HEK293 (cell line): ENCODE measurements around the gene PALM3.

Experiments
- CTCF ChIA-PET: fragments of 350-600 bp; formaldehyde crosslinking; extraction: SDS; loops from one replicate; lab custom pipeline; 2021; ENCODE audit warnings: antibody characterized with exemption; lab: Yijun Ruan, JAX
- POLR2A ChIA-PET: fragments of 300-600 bp; formaldehyde crosslinking; extraction: SDS; loops from one replicate; lab custom pipeline; 2020; ENCODE audit warnings: antibody characterized with exemption, inconsistent platforms; lab: Yijun Ruan, JAX
- H3K27ac ChIP-seq: fragments of 200-500 bp; sonication (Bioruptor generic); 2 replicates; pipeline ENCODE4 v1.5.1; 2014; ENCODE audit warnings: low read depth, low read length, control low read depth, inconsistent platforms; ENCODE audit errors: extremely low read depth
- H3K36me3 ChIP-seq, 2 experiments: fragments of 200-500 bp in 1 of 2; sonication (Bioruptor generic) in 1 of 2; 1 replicate in 1 of 2; 2 replicates in 1 of 2; pipeline ENCODE4 v1.5.1; 2014 to 2017; ENCODE audit warnings: inconsistent platforms in 2 of 2, low read length in 2 of 2; ENCODE audit not compliant: control insufficient read depth in 2 of 2, insufficient read depth in 1 of 2
- H3K4me1 ChIP-seq: fragments of 200-500 bp; sonication (Bioruptor generic); 2 replicates; pipeline ENCODE4 v1.5.1; 2014; ENCODE audit warnings: mild to moderate bottlenecking, low read length, inconsistent platforms; ENCODE audit not compliant: control insufficient read depth, insufficient read depth
- H3K4me3 ChIP-seq: 2 replicates; pipeline ENCODE4 v1.5.1; 2011; ENCODE audit warnings: low read depth, mild to moderate bottlenecking, control low read depth, low read length, moderate library complexity
- H3K9me3 ChIP-seq: fragments of 200-500 bp; sonication (Bioruptor generic); 2 replicates; pipeline ENCODE4 v1.5.1; 2014; ENCODE audit warnings: low read depth, low read length, inconsistent platforms; ENCODE audit not compliant: control insufficient read depth, insufficient read depth
- ELK4 ChIP-seq: IDR thresholded peaks from 2 replicates; pipeline ENCODE4 v1.6.1; 2011; ENCODE audit warnings: mild to moderate bottlenecking, low read depth, low read length, borderline replicate concordance
- HOXC10 ChIP-seq: sonication (generic); formaldehyde crosslinking; IDR thresholded peaks from 2 replicates; pipeline ENCODE4 v1.8.1; 2023; ENCODE audit warnings: mild to moderate bottlenecking, missing genetic modification reagents
- PBX3 ChIP-seq: sonication (generic); formaldehyde crosslinking; IDR thresholded peaks from 2 replicates; pipeline ENCODE4 v1.8.1; 2022; ENCODE audit warnings: mild to moderate bottlenecking, moderate library complexity, missing genetic modification reagents
- PRDM1 ChIP-seq: fragments of 450-650 bp; formaldehyde crosslinking; IDR thresholded peaks from 2 replicates; pipeline ENCODE4; 2016; ENCODE audit warnings: missing biosample characterization, missing genetic modification characterization
- PRDM10 ChIP-seq: fragments of 450-650 bp; formaldehyde crosslinking; IDR thresholded peaks from 2 replicates; pipeline ENCODE4 v1.5.1; 2016; ENCODE audit warnings: missing biosample characterization, missing genetic modification characterization
- PRDM2 ChIP-seq: fragments of 450-650 bp; formaldehyde crosslinking; IDR thresholded peaks from 2 replicates; pipeline ENCODE4 v1.5.1; 2016; ENCODE audit warnings: missing biosample characterization, missing genetic modification characterization, borderline replicate concordance
- REPIN1 ChIP-seq: fragments of 450-650 bp; formaldehyde crosslinking; IDR thresholded peaks from 2 replicates; pipeline ENCODE4 v1.5.1; 2017; ENCODE audit warnings: missing biosample characterization, missing genetic modification characterization, low read depth
- SP3 ChIP-seq: fragments of 450-650 bp; formaldehyde crosslinking; IDR thresholded peaks from 2 replicates; pipeline ENCODE4 v1.5.1; 2016; ENCODE audit warnings: missing biosample characterization, missing genetic modification characterization
- ZBTB6 ChIP-seq: fragments of 450-650 bp; formaldehyde crosslinking; IDR thresholded peaks from 2 replicates; pipeline ENCODE4 v1.5.1; 2017; ENCODE audit warnings: missing biosample characterization, missing genetic modification characterization
- ZNF157 ChIP-seq: fragments of 450-650 bp; formaldehyde crosslinking; IDR thresholded peaks from 2 replicates; pipeline ENCODE4 v1.5.1; 2016; ENCODE audit warnings: missing biosample characterization, missing genetic modification characterization
- ZNF423 ChIP-seq: fragments of 450-650 bp; formaldehyde crosslinking; IDR thresholded peaks from 2 replicates; pipeline ENCODE4 v1.5.1; 2016; ENCODE audit warnings: missing biosample characterization, missing genetic modification characterization
- ZNF501 ChIP-seq: fragments of 450-650 bp; formaldehyde crosslinking; IDR thresholded peaks from 2 replicates; pipeline ENCODE4 v1.5.1; 2016; ENCODE audit warnings: missing biosample characterization, missing genetic modification characterization
- ZNF518A ChIP-seq: fragments of 450-650 bp; formaldehyde crosslinking; conservative IDR thresholded peaks from 2 replicates; pipeline ENCODE4 v1.5.1; 2016; ENCODE audit warnings: low read depth, missing biosample characterization, missing genetic modification characterization
- ZNF548 ChIP-seq: fragments of 450-650 bp; formaldehyde crosslinking; IDR thresholded peaks from 2 replicates; pipeline ENCODE4 v1.5.1; 2016; ENCODE audit warnings: missing biosample characterization, missing genetic modification characterization
- ZNF558 ChIP-seq: fragments of 450-650 bp; formaldehyde crosslinking; IDR thresholded peaks from 2 replicates; pipeline ENCODE4 v1.5.1; 2016; ENCODE audit warnings: missing biosample characterization, missing genetic modification characterization
- ZNF768 ChIP-seq: fragments of 450-650 bp; formaldehyde crosslinking; IDR thresholded peaks from 2 replicates; pipeline ENCODE4 v1.5.1; 2018; ENCODE audit warnings: missing biosample characterization, mild to moderate bottlenecking, missing genetic modification characterization

Gene PALM3

GRCh38 chr19:14023404-14024235 is 38.3 kb downstream of the PALM3 start:
- H3K4me1 ChIP-seq = no peaks in the 10 kb centered on the region
- no peak overlapping the region for H3K4me3 ChIP-seq
- H3K36me3 ChIP-seq = no peaks in the 10 kb centered on the region
- CTCF ChIA-PET = interaction anchor here (0.5 to 3.2 kb wide), 5 partner anchors 8 to 465 kb away, joined by 3 to 19 read pairs (median 3); partner anchors contain the start of gene IL27RA
- no peak overlapping the region for H3K27ac ChIP-seq
- POLR2A ChIA-PET = interaction anchor here (0.9 to 1.0 kb wide), 2 partner anchors 8 to 17 kb away, joined by 3 read pairs; partner anchors contain the start of genes IL27RA and RFX1
- H3K9me3 ChIP-seq = no peaks in the 10 kb centered on the region
- TF ChIP-seq SP3 (tag by site-specific recombination) (no peak), ZNF423 (tag by site-specific recombination) (no peak), ZNF157 (no peak), ZNF548 (no peak), PRDM1 (tag by site-specific recombination) (no peak), ELK4 (no peak), ZNF558 (tag by site-specific recombination) (no peak), ZNF768 (tag by site-specific recombination) (peak; percentile 80), ZNF518A (0 out of 2 replicates have a peak, but pooled peaks have one; percentile 41), ZBTB6 (no peak), PRDM10 (tag by site-specific recombination) (no peak), REPIN1 (tag by site-specific recombination) (no peak), PRDM2 (tag by site-specific recombination) (no peak), PBX3 (CRISPR knock-in tag) (no peak), ZNF501 (no peak), HOXC10 (CRISPR knock-in tag) (no peak)
